22Rv1 (cell line): ENCODE results near the gene THAP11.

Source experiments
- CTCF ChIP-seq: fragments of 450-650 bp; IDR thresholded peaks from 2 replicates; pipeline ENCODE4 v1.5.1; 2017; ENCODE audit warnings: mild to moderate bottlenecking
- ZFX ChIP-seq: fragments of 450-650 bp; IDR thresholded peaks from 2 replicates; pipeline ENCODE4 v1.6.1; 2017; ENCODE audit warnings: antibody characterized with exemption, borderline replicate concordance

- TF ChIP-seq CTCF (no peak), ZFX (no peak)
Measured at GRCh38 chr16:67874372-67874771, 32.3 kb downstream of the THAP11 start.
